Measurements from ENCODE around the gene TBC1D14. TPM values are rescaled to one million over a fixed set of nuclear protein-coding genes. Genes with fewer than 3 reads are reported as not detected.
"Not testable (repeated sequence)": the region's sequence is repeated elsewhere in the genome, so short reads cannot be mapped to it uniquely, and the experiment has no call there.

The TBC1D14 gene
- total and polyA plus RNA-seq, 2 donors from 2014 or later, result 44.9 to 77.7 TPM

GRCh38 chr4:6910960-6911874 is 1.6 kb downstream of the TBC1D14 start:
- H3K27ac ChIP-seq (ENCODE audit: low read depth in 2 of 2, low read length in 2 of 2), result peak overlapping the region; percentile 80 to 88
- H3K27me3 ChIP-seq (ENCODE audit: control insufficient read depth, insufficient read depth, low read length), result no peaks in the 10 kb centered on the region
- H3K36me3 ChIP-seq (ENCODE audit: control insufficient read depth in 2 of 3, insufficient read depth in 3 of 3, low read length in 3 of 3), result no peaks in the 10 kb centered on the region
- FAIRE-seq (no peak), DNase-seq (no peak)
- no peaks in the 10 kb centered on the region for H3K9me3 ChIP-seq (ENCODE audit: control insufficient read depth in 2 of 3, insufficient read depth in 1 of 3, low read length in 3 of 3)
- H3K9ac ChIP-seq (ENCODE audit: low read length in 3 of 3), result peak overlapping the region in 2 of 3 donors; percentile 58 to 86
- H3K4me3 ChIP-seq (ENCODE audit: low read length in 3 of 3), result peak overlapping the region in 2 of 3 donors; percentile 63 to 79
- intact Hi-C loops (cut with DNase I), result no loop called here
- peaks cover 3 to 41% (median 15%) of the 10 kb centered on the region in 3 donors for H3K4me1 ChIP-seq (ENCODE audit: control insufficient read depth in 2 of 3, insufficient read depth in 2 of 3, low read depth in 1 of 3, low read length in 3 of 3)
- TF ChIP-seq CTCF (IDR thresholded peaks at IDR 0.05; ENCODE audit: borderline replicate concordance, extremely low read depth, insufficient read depth), result no peak

GRCh38 chr4:6911917-6912316 is 2.3 kb downstream of the TBC1D14 start:
- H3K9me3 ChIP-seq (ENCODE audit: control insufficient read depth in 2 of 3, insufficient read depth in 1 of 3, low read length in 3 of 3); H3K36me3 ChIP-seq (ENCODE audit: control insufficient read depth in 2 of 3, insufficient read depth in 3 of 3, low read length in 3 of 3); FAIRE-seq; intact Hi-C loops (cut with DNase I); DNase-seq; H3K27me3 ChIP-seq (ENCODE audit: control insufficient read depth, insufficient read depth, low read length): not testable (repeated sequence)
- H3K27ac ChIP-seq (ENCODE audit: low read depth in 2 of 2, low read length in 2 of 2), result peak overlapping the region; percentile 80 to 88
- H3K4me3 ChIP-seq (ENCODE audit: low read length in 3 of 3), result peak overlapping the region in 1 of 3 donors; percentile 63
- peaks cover 5 to 47% (median 22%) of the 10 kb centered on the region in 3 donors for H3K4me1 ChIP-seq (ENCODE audit: control insufficient read depth in 2 of 3, insufficient read depth in 2 of 3, low read depth in 1 of 3, low read length in 3 of 3)
- peak overlapping the region in 1 of 3 donors; percentile 86 for H3K9ac ChIP-seq (ENCODE audit: low read length in 3 of 3)

GRCh38 chr4:6912441-6912840 is 2.8 kb downstream of the TBC1D14 start:
- Histone ChIP-seq H3K4me3 (ENCODE audit: low read length in 3 of 3) (no peak overlapping the region), H3K27me3 (ENCODE audit: control insufficient read depth, insufficient read depth, low read length) (no peaks in the 10 kb centered on the region), H3K9ac (ENCODE audit: low read length in 3 of 3) (peak overlapping the region in 1 of 3 donors; percentile 3), H3K27ac (ENCODE audit: low read depth in 2 of 2, low read length in 2 of 2) (peak overlapping the region; percentile 48 to 81), H3K36me3 (ENCODE audit: control insufficient read depth in 2 of 3, insufficient read depth in 3 of 3, low read length in 3 of 3) (no peaks in the 10 kb centered on the region), H3K4me1 (ENCODE audit: control insufficient read depth in 2 of 3, insufficient read depth in 2 of 3, low read depth in 1 of 3, low read length in 3 of 3) (peaks cover 5 to 52% (median 28%) of the 10 kb centered on the region in 3 donors), H3K9me3 (ENCODE audit: control insufficient read depth in 2 of 3, insufficient read depth in 1 of 3, low read length in 3 of 3) (no peaks in the 10 kb centered on the region)
- FAIRE-seq (no peak), DNase-seq (no peak)
- intact Hi-C loops (cut with DNase I), result no loop called here
- TF ChIP-seq CTCF (IDR thresholded peaks at IDR 0.05; ENCODE audit: borderline replicate concordance, extremely low read depth, insufficient read depth), result no peak

GRCh38 chr4:6913350-6913905 is 3.8 kb downstream of the TBC1D14 start:
- peak overlapping the region in 1 of 3 donors; percentile 49 for H3K9ac ChIP-seq (ENCODE audit: low read length in 3 of 3)
- intact Hi-C loops (cut with DNase I), result no loop called here
- peak overlapping the region; percentile 77 to 81 for H3K27ac ChIP-seq (ENCODE audit: low read depth in 2 of 2, low read length in 2 of 2)
- H3K9me3 ChIP-seq (ENCODE audit: control insufficient read depth in 2 of 3, insufficient read depth in 1 of 3, low read length in 3 of 3), result no peaks in the 10 kb centered on the region
- H3K4me1 ChIP-seq (ENCODE audit: control insufficient read depth in 2 of 3, insufficient read depth in 2 of 3, low read depth in 1 of 3, low read length in 3 of 3), result peaks cover 2 to 55% (median 37%) of the 10 kb centered on the region in 3 donors
- DNase-seq, result no peak
- H3K4me3 ChIP-seq (ENCODE audit: low read length in 3 of 3), result peak overlapping the region in 1 of 3 donors; percentile 1
- H3K36me3 ChIP-seq (ENCODE audit: control insufficient read depth in 2 of 3, insufficient read depth in 3 of 3, low read length in 3 of 3), result no peaks in the 10 kb centered on the region
- no peaks in the 10 kb centered on the region for H3K27me3 ChIP-seq (ENCODE audit: control insufficient read depth, insufficient read depth, low read length)
- no peak for TF ChIP-seq CTCF (IDR thresholded peaks at IDR 0.05; ENCODE audit: borderline replicate concordance, extremely low read depth, insufficient read depth)
- FAIRE-seq, result no peak

Data from kidney (tissue), 14 donors.